GM21825 (cell line): ENCODE measurements around the gene EME2.
"Not testable (repeated sequence)": the region's sequence is repeated elsewhere in the genome, so short reads cannot be mapped to it uniquely, and the experiment has no call there.

Source experiments
- ATAC-seq: cut with Tn5 transposase; IDR thresholded peaks from one replicate; pipeline ENCODE4 v1.9.1; 2021; ENCODE audit warnings: mild to moderate bottlenecking, moderate library complexity; ENCODE audit not compliant: unreplicated experiment

The EME2 gene

GRCh38 chr16:1790261-1790610 lies 17.6 kb downstream of the EME2 start:
- ATAC-seq, result no peak

- ATAC-seq, result no peak
These were observed 18.1 kb downstream of the EME2 start for GRCh38 chr16:1790611-1791255.

- ATAC-seq, result no peak
These were observed 18.8 kb downstream of the EME2 start for GRCh38 chr16:1791256-1791942.

GRCh38 chr16:1791943-1792812 lies 19.6 kb downstream of the EME2 start:
- no peak for ATAC-seq

- ATAC-seq, result no peak
These were observed 20.4 kb downstream of the EME2 start for GRCh38 chr16:1792836-1793577.

- no peak for ATAC-seq
These were observed 21.1 kb downstream of the EME2 start, which contains the start of gene IGFALS for GRCh38 chr16:1793578-1794220. IGFALS (minus strand) TSS chr16:1793705; CDS start chr16:1793652, 53 bp downstream.

- ATAC-seq, result no peak
These were observed 21.7 kb downstream of the EME2 start for GRCh38 chr16:1794221-1794871.

- no peak for ATAC-seq
These were observed 22.5 kb downstream of the EME2 start for GRCh38 chr16:1794908-1795666.

- not testable (repeated sequence) for ATAC-seq
These were observed 26.7 kb downstream of the EME2 start for GRCh38 chr16:1799263-1799662.

- no peak for ATAC-seq
These were observed 28.1 kb downstream of the EME2 start for GRCh38 chr16:1800701-1801100.

- ATAC-seq, result no peak
These were observed 35.0 kb downstream of the EME2 start for GRCh38 chr16:1807626-1808025.

GRCh38 chr16:1808691-1809090 lies 36.1 kb downstream of the EME2 start:
- ATAC-seq, result no peak

GRCh38 chr16:1809281-1809801 lies 36.7 kb downstream of the EME2 start:
- no peak for ATAC-seq

GRCh38 chr16:1810106-1810505 lies 37.5 kb downstream of the EME2 start:
- no peak for ATAC-seq

GRCh38 chr16:1810536-1810935 lies 37.9 kb downstream of the EME2 start:
- ATAC-seq, result no peak

GRCh38 chr16:1812732-1813163 lies 40.1 kb downstream of the EME2 start:
- ATAC-seq, result no peak

GRCh38 chr16:1815461-1815860 lies 42.9 kb downstream of the EME2 start:
- ATAC-seq, result no peak

GRCh38 chr16:1816396-1817275 lies 44.0 kb downstream of the EME2 start:
- no peak for ATAC-seq
